Natural killer cell (primary cell): ENCODE results near the gene GALNT16. TPM values are rescaled to one million over a fixed set of nuclear protein-coding genes. Genes with fewer than 3 reads are reported as not detected.

ENCODE experiments used
- ATAC-seq, 3 donors: fragments of 150-1000 bp in 2 of 3; fragments of 200-7000 bp in 1 of 3; cut with Tn5 transposase; 1 replicate in 1 of 3; 2 replicates in 2 of 3; pipeline ENCODE4 v1.10.0; 2021; ENCODE audit warnings: mild to moderate bottlenecking in 2 of 3, moderate library complexity in 2 of 3
- DNase-seq, 2 donors: peaks; one replicate each; pipeline versions ENCODE4 v3.0.0 to v3.0.0-alpha.2; 2013 to 2021; ENCODE audit warnings: mixed read lengths in 1 of 2
- H3K27ac ChIP-seq: one replicate; pipeline ENCODE4 v1.5.1; 2013; ENCODE audit warnings: mild to moderate bottlenecking, low read length
- H3K27me3 ChIP-seq: one replicate; pipeline ENCODE4 v1.6.1; 2013; ENCODE audit warnings: low read length; ENCODE audit not compliant: control insufficient read depth, insufficient read depth
- H3K36me3 ChIP-seq: one replicate; pipeline ENCODE4 v1.6.1; 2013; ENCODE audit warnings: low read length; ENCODE audit not compliant: control insufficient read depth, insufficient read depth
- H3K4me1 ChIP-seq: one replicate; pipeline ENCODE4 v1.6.1; 2013; ENCODE audit warnings: low read length; ENCODE audit not compliant: control insufficient read depth, insufficient read depth
- H3K4me3 ChIP-seq: one replicate; pipeline ENCODE4 v1.5.1; 2013; ENCODE audit warnings: low read length
- H3K9me3 ChIP-seq: one replicate; pipeline ENCODE4 v1.6.1; 2013; ENCODE audit warnings: low read length; ENCODE audit not compliant: control insufficient read depth, insufficient read depth
- H3K27ac Mint-ChIP-seq, 2 donors: one replicate each; pipeline ENCODE4 v1.8.0; 2022; ENCODE audit warnings: mild to moderate bottlenecking in 2 of 2, mixed read lengths in 2 of 2, moderate library complexity in 1 of 2
- H3K27me3 Mint-ChIP-seq, 2 donors: one replicate each; pipeline ENCODE4 v1.8.0; 2022; ENCODE audit warnings: low read depth in 2 of 2, mixed read lengths in 2 of 2
- H3K36me3 Mint-ChIP-seq: one replicate; pipeline ENCODE4 v1.8.0; 2022; ENCODE audit warnings: mixed read lengths
- H3K4me1 Mint-ChIP-seq, 2 donors: one replicate each; pipeline ENCODE4 v1.8.0; 2022; ENCODE audit warnings: mixed read lengths in 2 of 2
- H3K4me3 Mint-ChIP-seq: one replicate; pipeline ENCODE4 v1.8.0; 2022; ENCODE audit warnings: mild to moderate bottlenecking, moderate library complexity, mixed read lengths
- H3K9me3 Mint-ChIP-seq, 2 donors: one replicate each; pipeline ENCODE4 v1.8.0; 2022; ENCODE audit warnings: mixed read lengths in 2 of 2
- intact Hi-C: fragments of 100-400 bp; cut with micrococcal nuclease; formaldehyde crosslinking; loops from one replicate; pipeline ENCODE4 v1.14.2; 2022
- total RNA-seq, 4 donors: library from RNA; stranded (reverse); fragments of 120-200 nt in 1 of 4; gene quantifications; one replicate each; pipeline versions ENCODE4 v1.2.3 to v1.2.4, GENCODE V29; 2013 to 2022
- TF ChIP-seq, protein P1 (sequence below): fragments of 200-600 bp; IDR thresholded peaks from one replicate; pipeline ENCODE4 v1.8.0; 2022; ENCODE audit warnings: antibody characterized with exemption

Gene GALNT16
- total RNA-seq, 3 donors from 2014 or later (not counting 1 experiment from before 2014, with no cell fraction given): not detected

GRCh38 chr14:69405762-69406161, 145.8 kb downstream of the GALNT16 start:
- peaks cover 2 to 10% of the 10 kb centered on the region in 2 donors for H3K4me1 Mint-ChIP-seq
- no peaks in the 10 kb centered on the region for H3K27me3 Mint-ChIP-seq
- H3K4me3 ChIP-seq: no peak overlapping the region
- H3K27me3 ChIP-seq: no peaks in the 10 kb centered on the region
- no peaks in the 10 kb centered on the region for H3K36me3 ChIP-seq
- peaks cover 4% of the 10 kb centered on the region for H3K4me1 ChIP-seq
- ATAC-seq (no peak), DNase-seq (no peak)
- no peaks in the 10 kb centered on the region for H3K9me3 Mint-ChIP-seq
- intact Hi-C loops: no loop called here
- H3K27ac Mint-ChIP-seq: no peak overlapping the region
- H3K9me3 ChIP-seq: no peaks in the 10 kb centered on the region
- no peak overlapping the region for H3K4me3 Mint-ChIP-seq
- no peaks in the 10 kb centered on the region for H3K36me3 Mint-ChIP-seq
- TF ChIP-seq, protein P1, sequence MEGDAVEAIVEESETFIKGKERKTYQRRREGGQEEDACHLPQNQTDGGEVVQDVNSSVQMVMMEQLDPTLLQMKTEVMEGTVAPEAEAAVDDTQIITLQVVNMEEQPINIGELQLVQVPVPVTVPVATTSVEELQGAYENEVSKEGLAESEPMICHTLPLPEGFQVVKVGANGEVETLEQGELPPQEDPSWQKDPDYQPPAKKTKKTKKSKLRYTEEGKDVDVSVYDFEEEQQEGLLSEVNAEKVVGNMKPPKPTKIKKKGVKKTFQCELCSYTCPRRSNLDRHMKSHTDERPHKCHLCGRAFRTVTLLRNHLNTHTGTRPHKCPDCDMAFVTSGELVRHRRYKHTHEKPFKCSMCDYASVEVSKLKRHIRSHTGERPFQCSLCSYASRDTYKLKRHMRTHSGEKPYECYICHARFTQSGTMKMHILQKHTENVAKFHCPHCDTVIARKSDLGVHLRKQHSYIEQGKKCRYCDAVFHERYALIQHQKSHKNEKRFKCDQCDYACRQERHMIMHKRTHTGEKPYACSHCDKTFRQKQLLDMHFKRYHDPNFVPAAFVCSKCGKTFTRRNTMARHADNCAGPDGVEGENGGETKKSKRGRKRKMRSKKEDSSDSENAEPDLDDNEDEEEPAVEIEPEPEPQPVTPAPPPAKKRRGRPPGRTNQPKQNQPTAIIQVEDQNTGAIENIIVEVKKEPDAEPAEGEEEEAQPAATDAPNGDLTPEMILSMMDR: no peak
- H3K27ac ChIP-seq: no peak overlapping the region

Other genes starting within 250 kb of the GALNT16 start
- gene DCAF5, start 107.0 kb upstream of the GALNT16 start, total RNA-seq: 100 to 1,000 TPM in 1 of 3 donors, 10 to 100 TPM in 2; 92.0 to 112 (median 99.2) TPM
- 1 to 10 TPM; 2.0 to 4.9 (median 2.9) TPM for gene EXD2, start 68.7 kb upstream of the GALNT16 start, total RNA-seq
- gene ERH, start 138.1 kb downstream of the GALNT16 start, total RNA-seq: 100 to 1,000 TPM; 103 to 120 (median 113) TPM
- gene SLC39A9, start 138.5 kb downstream of the GALNT16 start, total RNA-seq: 10 to 100 TPM; 30.9 to 34.6 (median 33.0) TPM
- gene PLEKHD1, start 224.6 kb downstream of the GALNT16 start, total RNA-seq: 1 to 10 TPM in 1 of 3 donors, under 1 TPM in 2; 0.78 to 1.0 (median 0.93) TPM